H1 (cell line): ENCODE results near the gene NT5DC3. TPM values are rescaled to one million over a fixed set of nuclear protein-coding genes. Genes with fewer than 3 reads are reported as not detected.

Experiments used
- CTCF ChIA-PET: fragments of 300-600 bp; sonication (Branson Sonifier 250); formaldehyde crosslinking; loops from one replicate; lab custom pipeline; 2021; ENCODE audit not compliant: partially characterized antibody; lab: Charles Lee
- POLR2A ChIA-PET: fragments of 300-600 bp; sonication (Branson Sonifier 250); formaldehyde crosslinking; loops from one replicate; lab custom pipeline; 2021; ENCODE audit warnings: inconsistent platforms; ENCODE audit not compliant: partially characterized antibody; lab: Charles Lee
- DNase-seq, 2 experiments: peaks; one replicate each; pipeline versions ENCODE4 v3.0.0 to v3.0.0-alpha.2; 2010 to 2022; ENCODE audit warnings: low spot score in 2 of 2, low read depth in 1 of 2, mixed read lengths in 1 of 2
- FAIRE-seq: peaks from 2 replicates; lab custom pipeline; 2011; peaks lifted over from hg19 to GRCh38; lab: Jason Lieb, UNC
- H2AFZ ChIP-seq: 2 replicates; pipeline ENCODE4 v1.8.1; 2012; ENCODE audit warnings: low read length, inconsistent platforms
- H2AK5ac ChIP-seq: 2 replicates; pipeline ENCODE4 v1.6.1; 2013; ENCODE audit warnings: low read depth, low read length
- H2BK120ac ChIP-seq: replicated peaks from 2 replicates; pipeline ENCODE3; 2013; ENCODE audit warnings: low read depth, low read length, inconsistent platforms
- H2BK12ac ChIP-seq: 2 replicates; pipeline ENCODE4 v1.6.1; 2013; ENCODE audit warnings: low read depth, low read length
- H2BK15ac ChIP-seq: 2 replicates; pipeline ENCODE4 v1.6.1; 2013; ENCODE audit warnings: low read length
- H2BK20ac ChIP-seq: 2 replicates; pipeline ENCODE4 v1.6.1; 2013; ENCODE audit warnings: low read length
- H2BK5ac ChIP-seq: 2 replicates; pipeline ENCODE4 v1.6.1; 2013; ENCODE audit warnings: low read depth, low read length
- H3K14ac ChIP-seq: 2 replicates; pipeline ENCODE4 v1.6.1; 2013; ENCODE audit warnings: inconsistent platforms; ENCODE audit not compliant: insufficient read length
- H3K18ac ChIP-seq: 2 replicates; pipeline ENCODE4 v1.6.1; 2013; ENCODE audit warnings: low read length; ENCODE audit errors: extremely low read depth
- H3K23ac ChIP-seq: 2 replicates; pipeline ENCODE4 v1.6.1; 2013; ENCODE audit warnings: inconsistent platforms; ENCODE audit not compliant: insufficient read length
- H3K23me2 ChIP-seq: 2 replicates; pipeline ENCODE4 v1.6.1; 2013; ENCODE audit warnings: low read depth, low read length
- H3K27ac ChIP-seq: 2 replicates; pipeline ENCODE4 v1.6.1; 2011; ENCODE audit warnings: low read depth, low read length, inconsistent platforms
- H3K27me3 ChIP-seq, 4 experiments: replicated peaks in 1 of 4; 1 replicate in 1 of 4; 2 replicates in 3 of 4; pipeline versions ENCODE4 v1.6.1 to v1.8.1; 2011 to 2013; ENCODE audit warnings: low read length in 3 of 4, mild to moderate bottlenecking in 3 of 4, inconsistent platforms in 2 of 4, mixed read lengths in 2 of 4, moderate library complexity in 1 of 4; ENCODE audit not compliant: control insufficient read depth in 3 of 4, insufficient read depth in 3 of 4; ENCODE audit errors: extremely low read depth in 1 of 4
- H3K36me3 ChIP-seq, 4 experiments: 2 replicates each; pipeline versions ENCODE4 v1.6.1 to v1.8.1; 2011 to 2013; ENCODE audit warnings: mild to moderate bottlenecking in 4 of 4, low read length in 3 of 4, moderate library complexity in 2 of 4, control low read depth in 1 of 4, inconsistent platforms in 1 of 4; ENCODE audit not compliant: insufficient read depth in 4 of 4, control insufficient read depth in 2 of 4
- H3K4ac ChIP-seq: replicated peaks from 2 replicates; pipeline ENCODE3; 2013; ENCODE audit warnings: low read length, low read depth, mixed read lengths, inconsistent platforms; ENCODE audit not compliant: insufficient read length
- H3K4me1 ChIP-seq, 4 experiments: replicated peaks in 1 of 4; 1 replicate in 1 of 4; 2 replicates in 3 of 4; pipeline versions ENCODE4 v1.6.1 to v1.8.1; 2011 to 2013; ENCODE audit warnings: low read length in 3 of 4, inconsistent platforms in 2 of 4, mixed read lengths in 1 of 4; ENCODE audit not compliant: insufficient read depth in 4 of 4, control insufficient read depth in 3 of 4
- H3K4me2 ChIP-seq, 2 experiments: 2 replicates each; pipeline versions ENCODE4 v1.6.1 to v1.8.1; 2011 to 2013; ENCODE audit warnings: low read depth in 2 of 2, low read length in 2 of 2, control low read depth in 1 of 2, inconsistent platforms in 1 of 2, mild to moderate bottlenecking in 1 of 2; ENCODE audit not compliant: insufficient read depth in 1 of 2
- H3K4me3 ChIP-seq, 4 experiments: fragments of 200-600, 300-600 bp in 1 of 4; sonication (generic), shearing (Covaris generic), sonication (Bioruptor Twin) in 1 of 4; 2 replicates each; pipeline versions ENCODE4 v1.5.1 to v1.8.1; 2011 to 2016; ENCODE audit warnings: low read length in 4 of 4, low read depth in 3 of 4, control low read depth in 2 of 4, inconsistent platforms in 2 of 4, mild to moderate bottlenecking in 2 of 4, mixed read lengths in 1 of 4, moderate library complexity in 1 of 4; ENCODE audit not compliant: insufficient read depth in 2 of 4; ENCODE audit errors: extremely low read depth in 1 of 4
- H3K56ac ChIP-seq: replicated peaks from 2 replicates; pipeline ENCODE3; 2013; ENCODE audit warnings: low read depth, mild to moderate bottlenecking, mixed read lengths, low read length, inconsistent platforms; ENCODE audit not compliant: insufficient read length
- H3K79me1 ChIP-seq: 2 replicates; pipeline ENCODE4 v1.6.1; 2013; ENCODE audit warnings: low read depth, low read length, control low read depth
- H3K79me2 ChIP-seq, 2 experiments: 2 replicates each; pipeline versions ENCODE4 v1.6.1 to v1.8.1; 2012 to 2013; ENCODE audit warnings: low read length in 2 of 2, mild to moderate bottlenecking in 2 of 2, inconsistent platforms in 1 of 2; ENCODE audit not compliant: insufficient read depth in 2 of 2, control insufficient read depth in 1 of 2
- H3K9ac ChIP-seq, 4 experiments: replicated peaks in 1 of 4; 1 replicate in 1 of 4; 2 replicates in 3 of 4; pipeline versions ENCODE4 v1.6.1 to v1.8.1; 2011 to 2013; ENCODE audit warnings: low read depth in 3 of 4, low read length in 3 of 4, control low read depth in 2 of 4, mild to moderate bottlenecking in 2 of 4, moderate library complexity in 2 of 4, inconsistent platforms in 1 of 4; ENCODE audit errors: extremely low read depth in 1 of 4
- H3K9me3 ChIP-seq, 2 experiments: 2 replicates each; pipeline versions ENCODE4 v1.6.1 to v1.8.1; 2012 to 2013; ENCODE audit warnings: mild to moderate bottlenecking in 2 of 2, moderate library complexity in 2 of 2, control low read depth in 1 of 2, inconsistent platforms in 1 of 2, low read depth in 1 of 2, low read length in 1 of 2, mixed read lengths in 1 of 2; ENCODE audit not compliant: insufficient read depth in 2 of 2
- H4K20me1 ChIP-seq, 2 experiments: replicated peaks in 1 of 2; 2 replicates each; pipeline versions ENCODE3 to v1.8.1; 2011 to 2013; ENCODE audit warnings: inconsistent platforms in 2 of 2, low read length in 2 of 2, mild to moderate bottlenecking in 1 of 2; ENCODE audit not compliant: insufficient read depth in 2 of 2, control insufficient read depth in 1 of 2
- H4K5ac ChIP-seq: 2 replicates; pipeline ENCODE4 v1.6.1; 2013; ENCODE audit warnings: low read length, low read depth, mixed read lengths, inconsistent platforms; ENCODE audit not compliant: insufficient read length
- H4K8ac ChIP-seq: 2 replicates; pipeline ENCODE4 v1.8.0; 2013; ENCODE audit warnings: mild to moderate bottlenecking, moderate library complexity, low read length, inconsistent platforms; ENCODE audit not compliant: insufficient read depth; ENCODE audit errors: extremely low read depth
- H4K91ac ChIP-seq: replicated peaks from 2 replicates; pipeline ENCODE3; 2013; ENCODE audit warnings: low read length, mixed read lengths, inconsistent platforms; ENCODE audit not compliant: insufficient read length
- BACH1 ChIP-seq: IDR thresholded peaks from 2 replicates; pipeline ENCODE4 v1.6.1; 2012; ENCODE audit warnings: low read length, improper control_type of control experiment
- CBX5 ChIP-seq: fragments of 300-800, 300-1000 bp; sonication (generic); IDR thresholded peaks from 2 replicates; pipeline ENCODE4 v1.7.1; 2016; ENCODE audit warnings: antibody characterized with exemption, low read length, low read depth
- CBX8 ChIP-seq: fragments of 300-800, 300-1000 bp; sonication (generic); IDR thresholded peaks from 2 replicates; pipeline ENCODE4 v1.7.1; 2016; ENCODE audit warnings: low read depth, low read length, borderline replicate concordance
- CTBP2 ChIP-seq: IDR thresholded peaks from 2 replicates; pipeline ENCODE4 v1.7.0; 2011; ENCODE audit warnings: borderline replicate concordance, mild to moderate bottlenecking, moderate library complexity, mixed read lengths, low read length; ENCODE audit not compliant: insufficient read depth, insufficient read length
- EZH2 ChIP-seq: fragments of 200-600 bp; sonication (generic); IDR thresholded peaks from 2 replicates; pipeline ENCODE4 v1.7.1; 2012; ENCODE audit warnings: low read depth, mild to moderate bottlenecking, moderate library complexity, low read length, inconsistent platforms; ENCODE audit not compliant: severe bottlenecking
- FOSL1 ChIP-seq: IDR thresholded peaks from 2 replicates; pipeline ENCODE4 v1.6.1; 2011; ENCODE audit warnings: mild to moderate bottlenecking, low read depth, low read length, moderate library complexity; ENCODE audit not compliant: insufficient read depth
- NRF1 ChIP-seq: IDR thresholded peaks from 2 replicates; pipeline ENCODE4 v1.6.1; 2011; ENCODE audit warnings: mild to moderate bottlenecking, low read depth, low read length, improper control_type of control experiment
- RNF2 ChIP-seq: fragments of 200-900, 300-1000 bp; sonication (generic); IDR thresholded peaks from 2 replicates; pipeline ENCODE4 v1.7.1; 2016; ENCODE audit warnings: borderline replicate concordance, low read depth, mild to moderate bottlenecking, antibody characterized with exemption, low read length; ENCODE audit not compliant: poor library complexity, severe bottlenecking; ENCODE audit errors: missing control alignments
- SP1 ChIP-seq: IDR thresholded peaks from 2 replicates; pipeline ENCODE4 v1.6.1; 2011; ENCODE audit warnings: low read depth, low read length
- SP2 ChIP-seq: IDR thresholded peaks from 2 replicates; pipeline ENCODE4 v1.6.1; 2012; ENCODE audit warnings: mild to moderate bottlenecking, low read length, inconsistent platforms
- TAF7 ChIP-seq: optimal IDR thresholded peaks from 2 replicates; pipeline ENCODE3; 2011; ENCODE audit warnings: low read depth, mild to moderate bottlenecking, inconsistent platforms, low read length, moderate library complexity, borderline replicate concordance
- USF2 ChIP-seq: IDR thresholded peaks from 2 replicates; pipeline ENCODE4 v1.6.1; 2011; ENCODE audit warnings: low read length, improper control_type of control experiment
- ZNF274 ChIP-seq: IDR thresholded peaks from 2 replicates; pipeline ENCODE4 v1.7.0; 2012; ENCODE audit warnings: low read length, borderline replicate concordance; ENCODE audit errors: extremely low read depth
- WGBS, 2 experiments: shearing (Covaris generic) in 1 of 2; methylation state at CpG; one replicate each; pipeline versions ENCODE4 v1.1.6 to v1.1.7; 2013 to 2015; ENCODE audit warnings: low lambda C conversion rate in 2 of 2, mixed read lengths in 2 of 2, inconsistent platforms in 1 of 2, low coverage in 1 of 2, missing lambda C conversion rate in 1 of 2; ENCODE audit not compliant: insufficient replicate concordance in 2 of 2, insufficient coverage in 1 of 2, insufficient read length in 1 of 2; ENCODE audit errors: extremely low coverage in 1 of 2, missing lambda C conversion rate in 1 of 2; 5-methylcytosine and 5-hydroxymethylcytosine counted together
- polyA plus RNA-seq, 7 experiments: library from polyadenylated mRNA; depleted of rRNA in 3 of 7; stranded (reverse) in 5 of 7; unstranded in 2 of 7; fragments of >200 nt in 5 of 7; fragments of 200-250 nt in 2 of 7; gene quantifications; 1 replicate in 5 of 7; 2 replicates in 1 of 7; 4 replicates in 1 of 7; pipeline versions ENCODE4 v1.2.1 to v1.2.3, GENCODE V29; 2011 to 2013; ENCODE audit warnings: missing spikeins in 2 of 7, mixed read lengths in 2 of 7
- total RNA-seq: library from RNA; stranded (reverse); fragmentation: NEBNext Ultra II Directional; extraction: Animal tissue kit (Norgen Biotek cat#: 25700); gene quantifications from 2 replicates; pipeline ENCODE4 v1.2.1, GENCODE V29; 2021

Gene NT5DC3
- total and polyA plus RNA-seq, 2 of the 8 experiments (the other 6 are each of a cell fraction or from before 2014, with no cell fraction given) = 5.4 to 14.8 TPM

- no peak overlapping the region for H2BK20ac ChIP-seq
- H3K4me3 ChIP-seq = no peak overlapping the region
These were observed 29.2 kb downstream of the NT5DC3 start for GRCh38 chr12:103811791-103812190.

More at GRCh38 chr12:103811791-103812190, 29.2 kb downstream of the NT5DC3 start:
- H3K27me3 ChIP-seq = no peaks in the 10 kb centered on the region
- no peak overlapping the region for H3K27ac ChIP-seq
- H2AFZ ChIP-seq = no peak overlapping the region
- H3K79me1 ChIP-seq = no peaks in the 10 kb centered on the region
- H2BK120ac ChIP-seq = no peak overlapping the region
- H3K36me3 ChIP-seq = peaks cover 0 to 5% (median 4%) of the 10 kb centered on the region in 4 experiments; a peak in 4 of 8 replicates
- no peak overlapping the region for H2BK5ac ChIP-seq
- WGBS, 2 experiments = 78% methylated on average over 6 of the region's 6 CpGs; no CpG with 5 or more reads in 1 of the 2 experiments
- H2BK12ac ChIP-seq = no peak overlapping the region
- no peak overlapping the region for H3K14ac ChIP-seq
- no peak for DNase-seq
- H3K23me2 ChIP-seq = no peaks in the 10 kb centered on the region
- no peak overlapping the region for H4K91ac ChIP-seq
- no peaks in the 10 kb centered on the region for H3K9me3 ChIP-seq
- H2BK15ac ChIP-seq = no peak overlapping the region
- POLR2A ChIA-PET = no interaction called here
- TF ChIP-seq EZH2 (no peak), ZNF274 (no peak), SP2 (no peak), NRF1 (no peak), CBX8 (no peak), SP1 (no peak), USF2 (no peak), CTBP2 (no peak), RNF2 (no peak), TAF7 (no peak), CBX5 (no peak), BACH1 (no peak), FOSL1 (no peak)
- TF ChIP-seq, all 59 proteins: peak for 0
- Histone ChIP-seq H3K4me1 (no peaks in the 10 kb centered on the region), H3K79me2 (no peaks in the 10 kb centered on the region), H4K8ac (no peak overlapping the region), H3K4ac (no peak overlapping the region), H3K18ac (no peak overlapping the region), H4K5ac (no peak overlapping the region), H2AK5ac (no peak overlapping the region), H4K20me1 (no peaks in the 10 kb centered on the region), H3K56ac (no peak overlapping the region), H3K4me2 (no peak overlapping the region), H3K23ac (no peak overlapping the region), H3K9ac (no peak overlapping the region)
- CTCF ChIA-PET = interaction anchor here (0.5 to 1.5 kb wide), 3 partner anchors 10 to 237 kb away, joined by 3 read pairs; no protein-coding TSS in a partner anchor
- no peak for FAIRE-seq
